DND-41 (cell line): Measurements from ENCODE around the gene DIAPH1.

Experiments used
- CTCF ChIP-seq: IDR thresholded peaks from 2 replicates; pipeline ENCODE4 v1.5.1; 2012; ENCODE audit warnings: borderline replicate concordance, low read length, moderate library complexity, mild to moderate bottlenecking; ENCODE audit not compliant: poor library complexity, severe bottlenecking; ENCODE audit errors: extremely low read depth
- EZH2 ChIP-seq: IDR thresholded peaks from 3 replicates; pipeline ENCODE4 v1.6.1; 2012; ENCODE audit warnings: borderline replicate concordance, low read depth, mild to moderate bottlenecking, moderate library complexity, low read length, inconsistent platforms; ENCODE audit not compliant: severe bottlenecking

DNA sequence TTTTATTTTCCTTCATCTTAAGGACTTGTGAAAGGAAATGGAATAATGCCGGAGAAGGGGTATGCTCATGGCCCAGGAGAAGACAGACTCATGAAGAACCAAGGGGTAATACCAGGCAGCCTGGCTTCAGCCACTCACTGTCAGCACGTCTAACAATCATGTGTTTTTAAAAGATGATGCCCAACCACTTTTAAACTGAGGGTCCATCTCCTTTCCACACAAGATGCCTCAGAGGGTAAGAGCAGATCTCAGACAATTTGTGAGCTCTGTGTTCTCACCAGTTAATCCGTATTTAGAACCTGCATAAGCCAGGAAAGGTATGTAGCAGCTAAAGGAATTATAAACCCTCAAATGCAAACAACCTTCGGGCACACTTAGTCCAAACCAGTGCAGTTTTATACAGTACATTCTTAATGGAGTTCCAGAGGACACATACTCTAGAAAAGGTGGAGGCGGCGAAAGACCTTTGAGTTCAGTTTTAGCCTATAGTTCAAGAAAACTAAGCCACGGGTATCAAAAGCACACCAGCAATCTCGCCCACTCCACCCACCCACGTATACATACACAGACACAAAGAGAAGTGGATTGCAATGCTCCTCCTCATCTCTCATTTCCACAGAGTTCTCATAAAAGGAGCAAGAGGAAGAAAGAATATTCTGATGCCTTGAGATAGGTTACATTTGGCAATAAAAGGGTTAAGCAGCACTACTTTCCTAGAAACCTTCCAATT, 2.6 kb downstream of the DIAPH1 start:
- TF ChIP-seq CTCF, result no peak
- no peak for TF ChIP-seq EZH2
